Stimulated activated CD4-positive, alpha-beta T cell treated with anti-CD3 and anti-CD28 coated beads, Interleukin-15, amount 100 ng/mL, for 48 hours (primary cell): ENCODE results near the gene TEAD4.
"Not testable (repeated sequence)": the region's sequence is repeated elsewhere in the genome, so short reads cannot be mapped to it uniquely, and the experiment has no call there.

Experiments
- DNase-seq, 2 donors: peaks; one replicate each; pipeline ENCODE4 v3.0.0-alpha.2; 2020; ENCODE audit warnings: low read depth in 2 of 2

Gene TEAD4

GRCh38 chr12:3047961-3048360 lies 88.8 kb downstream of the TEAD4 start:
- no peak for DNase-seq

DNA sequence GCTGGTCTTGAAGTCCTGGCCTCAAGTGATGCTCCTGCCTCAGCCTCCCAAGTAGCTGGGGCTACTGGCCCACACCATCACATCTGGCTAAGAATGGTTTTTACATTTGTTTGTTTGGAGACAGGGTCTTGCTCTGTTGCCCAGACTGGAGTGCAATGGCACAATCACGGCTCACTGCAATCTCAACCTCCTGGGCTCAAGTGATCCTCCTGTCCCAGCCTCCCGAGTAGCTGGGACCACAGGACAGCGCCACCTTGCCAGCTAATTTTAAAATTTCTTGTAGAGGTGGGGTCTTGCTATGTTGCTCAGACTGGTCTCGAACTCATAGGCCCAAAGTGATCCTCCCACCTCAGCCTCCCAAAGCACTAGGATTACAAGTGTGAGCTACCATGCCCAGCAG lies 89.3 kb downstream of the TEAD4 start:
- no peak for DNase-seq

DNA sequence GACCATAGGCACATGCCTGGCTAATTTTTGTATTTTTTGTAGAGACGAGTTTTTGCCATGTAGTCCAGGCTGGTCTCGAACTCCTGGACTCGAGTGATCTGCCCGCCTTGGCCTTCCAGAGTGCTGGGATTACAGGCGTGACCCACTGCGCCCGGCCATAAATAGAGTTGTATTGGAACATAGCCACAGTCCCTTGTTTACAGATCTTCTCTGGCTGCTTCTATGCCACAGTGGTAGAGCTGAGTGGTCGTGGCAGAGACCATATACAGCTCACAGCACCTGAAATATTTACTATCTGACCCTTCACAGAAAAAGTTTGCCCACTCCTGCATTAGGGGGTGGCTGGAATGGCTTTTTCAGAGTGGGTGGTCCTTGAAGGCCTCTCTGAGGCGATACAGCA lies 90.0 kb downstream of the TEAD4 start:
- DNase-seq = no peak

GRCh38 chr12:3049611-3050249 lies 90.5 kb downstream of the TEAD4 start:
- no peak for DNase-seq

- no peak for DNase-seq
Observed at GRCh38 chr12:3054374-3054773, 95.2 kb downstream of the TEAD4 start.

DNA sequence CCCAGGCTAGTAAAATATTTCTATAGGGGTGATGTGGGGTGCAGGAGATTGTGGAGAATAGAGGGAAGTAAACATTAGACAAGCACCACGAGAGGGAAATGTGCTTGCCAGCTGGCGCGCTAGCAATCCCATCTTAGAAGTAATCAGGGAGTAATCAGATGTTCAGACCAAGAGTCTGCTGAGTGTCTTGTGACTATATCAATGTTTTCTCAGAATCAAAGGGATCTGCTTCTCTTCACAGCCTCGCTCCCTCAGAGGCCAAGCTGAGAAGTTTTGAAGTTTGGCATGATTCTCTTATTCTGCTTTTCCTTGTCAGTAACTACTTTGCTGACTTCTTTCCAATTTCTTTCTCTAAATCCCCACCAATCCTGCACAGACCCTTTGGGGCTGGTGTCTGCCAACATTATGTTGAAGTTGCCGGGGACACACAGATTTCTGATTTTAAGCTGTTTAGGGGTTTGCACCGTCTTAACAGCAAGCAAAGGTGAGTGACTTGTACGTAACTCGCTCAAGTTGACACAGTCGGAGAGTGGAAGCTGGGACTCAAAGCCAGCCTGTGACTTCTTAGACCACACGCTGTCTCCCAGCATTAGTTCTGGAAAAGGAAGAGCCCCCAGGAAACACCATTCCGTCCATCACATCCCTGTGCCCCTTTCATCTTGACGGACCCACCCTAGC lies 96.0 kb downstream of the TEAD4 start:
- no peak for DNase-seq

- DNase-seq = no peak
Observed at GRCh38 chr12:3055704-3056467, 96.7 kb downstream of the TEAD4 start.

DNA sequence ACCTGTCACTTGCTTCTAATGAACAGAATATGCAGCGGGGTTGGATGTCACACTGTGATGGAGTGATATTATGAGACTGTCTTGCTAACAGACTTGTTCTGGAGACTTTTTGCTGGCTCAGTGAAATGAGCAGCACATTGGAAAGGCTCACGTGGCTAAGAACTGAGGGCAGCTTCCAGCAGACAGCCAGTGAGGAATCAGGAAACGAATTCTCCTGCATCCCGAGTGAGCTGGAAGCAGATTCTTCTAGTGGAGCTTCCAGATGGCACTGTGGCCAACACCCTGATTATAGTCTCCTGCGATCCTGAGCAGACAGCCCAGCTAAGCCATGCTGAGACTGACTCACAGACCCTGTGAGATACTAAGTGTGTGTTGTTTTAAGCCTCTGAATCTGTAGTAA lies 101.9 kb downstream of the TEAD4 start:
- no peak for DNase-seq

GRCh38 chr12:3061501-3062215 lies 102.5 kb downstream of the TEAD4 start:
- no peak for DNase-seq

- DNase-seq = no peak
Observed at GRCh38 chr12:3065300-3065699, 106.1 kb downstream of the TEAD4 start.

- not testable (repeated sequence) for DNase-seq
Observed at GRCh38 chr12:3065846-3066245, 106.6 kb downstream of the TEAD4 start.

DNA sequence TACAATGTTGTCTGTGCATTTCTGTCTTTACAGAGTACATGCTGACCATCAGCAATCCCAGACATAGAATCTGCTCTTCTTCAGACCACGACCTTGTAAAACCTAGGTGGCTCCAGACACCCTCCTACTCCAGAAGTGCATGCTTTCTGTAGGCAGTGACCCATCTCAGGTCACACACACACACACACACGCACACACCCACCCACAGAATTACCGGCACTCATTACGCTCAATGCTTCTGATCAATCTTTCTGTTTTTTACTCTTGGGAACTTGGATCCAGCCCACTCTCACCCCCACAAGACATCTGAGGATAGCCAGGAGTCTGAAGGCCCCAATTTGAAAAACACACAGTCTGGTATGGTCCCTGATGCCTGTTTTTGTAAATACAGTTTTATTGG lies 110.5 kb downstream of the TEAD4 start:
- no peak for DNase-seq

DNA sequence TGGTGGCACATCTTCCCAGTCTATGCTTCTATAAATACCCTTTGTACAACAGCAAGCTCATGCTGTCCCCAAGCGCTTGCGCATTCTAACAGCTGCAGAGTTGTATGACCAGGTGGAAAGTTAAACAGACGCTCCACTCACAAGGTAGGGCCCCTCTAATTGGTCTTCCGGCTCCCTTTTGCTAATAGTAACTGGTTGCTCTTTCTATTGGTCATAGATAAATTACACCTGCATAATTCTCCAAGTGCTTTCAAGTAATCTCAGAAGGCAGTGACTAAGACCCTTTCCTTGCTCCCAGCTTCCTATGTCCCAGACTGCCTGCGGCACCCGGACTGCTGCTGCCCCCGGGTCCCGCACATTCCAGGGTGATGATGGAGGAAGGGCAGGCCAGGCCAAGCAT lies 111.9 kb downstream of the TEAD4 start:
- no peak for DNase-seq

DNA sequence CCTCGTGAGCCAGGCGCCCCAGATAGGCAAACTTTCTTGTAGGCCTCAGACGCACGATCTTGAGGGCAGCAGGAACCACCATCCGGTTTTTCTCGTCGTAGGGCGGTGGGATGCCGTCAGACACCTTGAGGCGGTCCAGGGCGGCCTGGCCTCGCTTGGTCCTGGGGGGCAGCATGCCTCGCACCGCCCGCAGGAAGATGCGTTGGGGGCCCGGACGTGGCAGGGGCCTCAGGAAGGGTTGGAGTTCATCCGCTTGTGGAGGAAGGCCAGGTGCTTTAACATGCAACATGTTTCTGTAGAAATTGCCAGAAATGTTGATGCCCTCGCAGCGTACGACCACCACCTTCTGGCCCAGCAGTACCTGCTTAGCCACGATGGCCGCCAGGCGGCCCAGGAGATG lies 112.5 kb downstream of the TEAD4 start:
- DNase-seq = no peak

- DNase-seq = peak; percentile 61 to 77
Observed at GRCh38 chr12:3073438-3074250, 114.4 kb downstream of the TEAD4 start.

DNA sequence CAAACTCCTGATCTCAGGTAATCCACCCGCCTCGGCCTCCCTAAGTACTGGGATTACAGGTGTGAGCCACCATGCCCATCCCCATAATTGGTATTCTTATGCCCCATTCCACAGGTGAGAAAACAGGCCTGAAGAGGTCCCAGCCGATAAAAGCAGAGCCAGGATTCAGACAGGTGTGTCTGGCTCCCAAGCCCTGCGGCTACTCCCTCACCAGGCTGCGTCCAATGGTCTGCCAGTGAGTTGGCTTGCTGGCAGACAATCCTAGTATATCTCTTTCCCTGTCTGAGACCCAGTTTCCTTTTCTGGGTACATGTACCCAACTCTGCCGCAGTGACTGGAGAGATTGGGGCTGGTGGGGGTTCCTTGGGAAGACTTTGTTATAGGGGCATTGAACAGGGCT lies 116.1 kb downstream of the TEAD4 start:
- DNase-seq = no peak

DNA sequence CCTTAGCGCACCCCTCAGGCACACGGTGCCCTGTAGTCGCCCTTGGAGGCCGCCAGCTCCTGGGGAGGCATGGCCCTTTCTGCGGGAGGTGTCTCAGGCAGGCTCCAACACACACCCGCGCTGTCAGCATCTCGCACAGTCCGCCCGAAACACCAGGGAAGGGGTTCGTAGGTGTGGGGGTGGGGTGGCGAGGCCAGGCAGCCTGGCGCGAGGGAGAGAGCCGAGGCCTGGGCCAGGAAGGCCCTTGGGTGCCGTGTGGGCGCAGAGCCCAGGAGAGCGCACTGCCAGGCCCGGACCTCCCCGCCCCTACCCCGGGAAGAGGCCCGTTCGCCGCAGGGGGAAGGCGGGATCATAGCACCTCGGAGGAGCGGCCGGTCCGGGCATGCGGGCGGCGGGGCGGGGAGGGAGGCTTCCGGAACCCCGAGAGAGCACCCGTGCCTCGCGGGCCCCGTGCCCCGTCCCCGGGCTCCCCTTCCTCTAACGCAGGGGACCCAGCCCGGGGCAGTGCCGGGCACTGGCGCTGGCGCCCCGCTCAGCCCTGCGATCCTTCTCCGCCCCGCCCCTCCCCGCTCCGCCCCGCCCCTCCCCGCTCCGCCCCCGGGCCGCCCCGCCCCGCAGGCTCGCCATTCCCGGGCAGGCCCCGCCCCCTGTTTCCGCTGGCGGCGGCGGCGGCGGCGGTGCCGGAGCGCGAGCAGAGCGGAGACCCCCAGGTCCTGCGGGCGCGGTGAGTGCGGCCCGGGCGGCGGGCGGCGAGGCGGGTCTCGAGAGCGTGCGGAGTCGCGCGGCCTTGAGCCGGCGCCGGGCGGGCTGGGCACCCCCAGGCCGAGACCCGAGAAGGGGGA lies 117.8 kb downstream of the TEAD4 start, which contains the start of gene TSPAN9:
TSPAN9 (plus strand) TSS at position 650 of the 842 bp plus-strand sequence. CDS start 123,815 bp downstream, outside the sequence.
- DNase-seq = peak in 1 of 2 donors; percentile 49

- DNase-seq = no peak
Observed at GRCh38 chr12:3077572-3078081, 118.4 kb downstream of the TEAD4 start.

DNA sequence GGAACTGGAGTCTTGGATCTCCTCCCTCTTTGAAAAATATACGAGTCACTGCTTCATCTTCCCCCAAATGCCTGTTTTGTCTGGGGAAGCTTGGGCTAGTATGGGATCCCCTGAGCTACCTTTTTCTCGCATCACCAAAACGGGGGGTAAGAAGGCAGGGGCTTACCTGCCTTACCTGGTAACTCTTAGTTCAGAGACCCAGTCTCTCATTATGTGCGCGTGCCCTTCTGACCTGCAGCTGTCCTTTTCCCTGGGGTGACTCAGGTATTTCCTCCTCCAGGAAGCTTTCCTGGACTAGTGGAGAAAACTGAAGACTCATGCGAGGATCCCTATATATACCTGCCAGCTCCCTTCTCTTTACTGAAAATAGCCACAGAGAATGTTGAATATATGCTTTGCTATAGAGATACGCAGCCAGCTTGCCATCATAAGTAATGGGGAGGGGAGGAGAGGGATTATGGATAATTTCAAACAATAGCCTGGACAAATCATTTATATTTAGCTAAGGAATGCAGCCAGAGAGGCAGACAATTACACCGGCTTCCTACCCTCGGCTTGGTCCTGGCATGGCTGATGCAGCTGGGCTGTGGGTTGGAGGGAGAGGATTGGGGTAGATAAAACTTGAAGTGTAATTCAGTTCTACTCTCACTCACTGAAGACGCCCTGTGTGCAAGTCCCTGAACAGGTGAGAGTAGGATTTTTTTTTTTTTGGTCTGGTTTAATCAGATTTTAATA lies 119.1 kb downstream of the TEAD4 start:
- no peak for DNase-seq
